Gastrocnemius medialis (tissue), 4 donors: ENCODE data around the gene PNCK.

Experiments used
- CTCF ChIP-seq, 5 experiments: fragments of 450-650 bp in 3 of 5; fragments of 200-600 bp in 2 of 5; sonication (generic) in 2 of 5; IDR thresholded peaks in 4 of 5; conservative IDR thresholded peaks in 1 of 5; 1 replicate in 4 of 5; 2 replicates in 1 of 5; pipeline ENCODE4 v1.5.1; 2016 to 2019; ENCODE audit warnings: antibody characterized with exemption in 5 of 5, mild to moderate bottlenecking in 3 of 5, moderate library complexity in 3 of 5
- POLR2A ChIP-seq, 2 donors: fragments of 450-650 bp; IDR thresholded peaks; one replicate each; pipeline ENCODE4 v1.6.1; 2017; ENCODE audit warnings: antibody characterized with exemption in 2 of 2, mild to moderate bottlenecking in 2 of 2, moderate library complexity in 2 of 2

- TF ChIP-seq CTCF (IDR thresholded peaks at IDR 0.05 in 4 of 5, conservative IDR thresholded peaks at IDR 0.05 in 1 of 5) (no peak), POLR2A (IDR thresholded peaks at IDR 0.05) (no peak)
Measured at GRCh38 chrX:153627675-153628111, 45.9 kb downstream of the PNCK start.
